Caco-2 (cell line): ENCODE data around the gene LTB4R2. TPM values are rescaled to one million over a fixed set of nuclear protein-coding genes. Genes with fewer than 3 reads are reported as not detected.

ENCODE experiments used
- BruUV-seq: library from RNA; stranded (reverse); fragments of 400-500 nt; replicated peaks from 2 replicates; lab custom pipeline; 2021; lab: Mats Ljungman, UMichigan
- CTCF ChIA-PET: fragments of 300-600 bp; sonication (Branson Sonifier 250); formaldehyde crosslinking; loops from one replicate; lab custom pipeline; 2022; ENCODE audit warnings: antibody characterized with exemption; lab: Charles Lee
- POLR2A ChIA-PET: fragments of 300-600 bp; sonication (Branson Sonifier 250); formaldehyde crosslinking; loops from one replicate; lab custom pipeline; 2022; ENCODE audit warnings: antibody characterized with exemption; lab: Charles Lee
- DNase-seq, 2 experiments: peaks; one replicate each; pipeline versions ENCODE4 v3.0.0 to v3.0.0-alpha.2; 2020 to 2022
- H3K27me3 ChIP-seq: replicated peaks from 2 replicates; pipeline ENCODE4 v1.6.0; 2011; ENCODE audit warnings: low read length; ENCODE audit not compliant: control insufficient read depth, insufficient read depth
- H3K36me3 ChIP-seq: 2 replicates; pipeline ENCODE4 v1.5.1; 2011; ENCODE audit warnings: low read length; ENCODE audit not compliant: control insufficient read depth, insufficient read depth
- H3K4me1 ChIP-seq: fragments of 250-450 bp; sonication (Bioruptor Pico); 2 replicates; pipeline ENCODE4 v1.5.1; 2020; ENCODE audit warnings: mild to moderate bottlenecking
- H3K4me3 ChIP-seq: 2 replicates; pipeline ENCODE4 v1.5.1; 2011; ENCODE audit warnings: low read depth, mild to moderate bottlenecking, control low read depth, low read length
- H3K9me3 ChIP-seq: fragments of 250-450 bp; sonication (Bioruptor Pico); 2 replicates; pipeline ENCODE4 v1.5.1; 2020; ENCODE audit warnings: mild to moderate bottlenecking, moderate library complexity
- H3K27ac Mint-ChIP-seq: one replicate; pipeline ENCODE4 v1.8.0; 2022; ENCODE audit warnings: mixed read lengths; ENCODE audit not compliant: unreplicated experiment
- H3K27me3 Mint-ChIP-seq: one replicate; pipeline ENCODE4 v1.8.0; 2022; ENCODE audit warnings: mixed read lengths; ENCODE audit not compliant: insufficient read depth, unreplicated experiment
- H3K36me3 Mint-ChIP-seq: one replicate; pipeline ENCODE4 v1.8.0; 2022; ENCODE audit warnings: mild to moderate bottlenecking, mixed read lengths; ENCODE audit not compliant: insufficient read depth, unreplicated experiment
- H3K4me1 Mint-ChIP-seq: one replicate; pipeline ENCODE4 v1.8.0; 2022; ENCODE audit warnings: low read depth, mixed read lengths; ENCODE audit not compliant: unreplicated experiment
- H3K4me3 Mint-ChIP-seq: one replicate; pipeline ENCODE4 v1.8.0; 2022; ENCODE audit warnings: mild to moderate bottlenecking, moderate library complexity, mixed read lengths; ENCODE audit not compliant: unreplicated experiment
- H3K9me3 Mint-ChIP-seq: one replicate; pipeline ENCODE4 v1.8.0; 2022; ENCODE audit warnings: mixed read lengths; ENCODE audit not compliant: unreplicated experiment
- intact Hi-C: fragments of 100-400 bp; cut with micrococcal nuclease; formaldehyde crosslinking; loops from one replicate; pipeline ENCODE4 v1.10.0; 2022; ENCODE audit not compliant: unreplicated experiment
- total RNA-seq: library from RNA; stranded (reverse); gene quantifications from 2 replicates; pipeline ENCODE4 v1.2.3, GENCODE V29; 2022
- TF ChIP-seq, protein P1 (sequence below), 2 experiments: fragments of 200-600 bp in 1 of 2; IDR thresholded peaks; 1 replicate in 1 of 2; 2 replicates in 1 of 2; pipeline versions ENCODE4 v1.5.1 to v1.8.0; 2011 to 2022; ENCODE audit warnings: antibody characterized with exemption in 1 of 2, control low read depth in 1 of 2, inconsistent platforms in 1 of 2, low read depth in 1 of 2, low read length in 1 of 2, mild to moderate bottlenecking in 1 of 2, moderate library complexity in 1 of 2; ENCODE audit not compliant: insufficient read depth in 1 of 2, severe bottlenecking in 1 of 2, unreplicated experiment in 1 of 2

The LTB4R2 gene
- total RNA-seq, 1 experiment from 2014 or later, result 10.3 TPM

DNA sequence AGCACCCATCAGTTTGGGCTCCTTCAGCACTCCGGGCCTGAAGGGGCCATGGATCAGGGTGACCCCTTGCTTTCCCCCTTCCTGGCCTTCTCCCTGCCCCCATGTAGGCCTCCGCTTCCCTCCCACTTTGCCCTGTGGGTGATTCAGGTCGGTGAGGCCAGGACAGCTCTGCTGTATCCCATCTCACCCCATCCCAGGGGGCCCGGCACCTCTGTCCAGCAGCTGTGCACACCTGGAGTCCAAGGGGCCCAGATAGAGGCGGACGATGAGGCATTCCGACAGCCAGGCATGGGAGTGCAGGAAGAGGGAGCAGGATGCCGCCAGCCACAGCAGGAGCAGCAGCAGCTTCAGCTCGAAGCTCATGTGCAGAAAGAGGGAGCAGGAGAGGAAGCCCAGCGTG, 12.7 kb downstream of the LTB4R2 start:
- Histone ChIP-seq H3K27me3 (no peaks in the 10 kb centered on the region; the same call in 1 of the 2 replicates), H3K36me3 (no peaks in the 10 kb centered on the region), H3K4me1 (no peaks in the 10 kb centered on the region), H3K9me3 (no peaks in the 10 kb centered on the region), H3K4me3 (no peak overlapping the region)
- Mint-ChIP-seq H3K4me1 (no peaks in the 10 kb centered on the region), H3K27me3 (peaks cover 14% of the 10 kb centered on the region), H3K27ac (no peak overlapping the region), H3K9me3 (no peaks in the 10 kb centered on the region), H3K36me3 (no peaks in the 10 kb centered on the region), H3K4me3 (no peak overlapping the region)
- no TSS peak for BruUV-seq
- DNase-seq, result no peak
- POLR2A ChIA-PET, result no interaction called here
- intact Hi-C loops, result no loop called here
- CTCF ChIA-PET, result interaction anchor here (0.6 kb wide), 1 partner anchor 195 kb away, joined by 6 read pairs; no protein-coding TSS in a partner anchor
- TF ChIP-seq, protein P1, sequence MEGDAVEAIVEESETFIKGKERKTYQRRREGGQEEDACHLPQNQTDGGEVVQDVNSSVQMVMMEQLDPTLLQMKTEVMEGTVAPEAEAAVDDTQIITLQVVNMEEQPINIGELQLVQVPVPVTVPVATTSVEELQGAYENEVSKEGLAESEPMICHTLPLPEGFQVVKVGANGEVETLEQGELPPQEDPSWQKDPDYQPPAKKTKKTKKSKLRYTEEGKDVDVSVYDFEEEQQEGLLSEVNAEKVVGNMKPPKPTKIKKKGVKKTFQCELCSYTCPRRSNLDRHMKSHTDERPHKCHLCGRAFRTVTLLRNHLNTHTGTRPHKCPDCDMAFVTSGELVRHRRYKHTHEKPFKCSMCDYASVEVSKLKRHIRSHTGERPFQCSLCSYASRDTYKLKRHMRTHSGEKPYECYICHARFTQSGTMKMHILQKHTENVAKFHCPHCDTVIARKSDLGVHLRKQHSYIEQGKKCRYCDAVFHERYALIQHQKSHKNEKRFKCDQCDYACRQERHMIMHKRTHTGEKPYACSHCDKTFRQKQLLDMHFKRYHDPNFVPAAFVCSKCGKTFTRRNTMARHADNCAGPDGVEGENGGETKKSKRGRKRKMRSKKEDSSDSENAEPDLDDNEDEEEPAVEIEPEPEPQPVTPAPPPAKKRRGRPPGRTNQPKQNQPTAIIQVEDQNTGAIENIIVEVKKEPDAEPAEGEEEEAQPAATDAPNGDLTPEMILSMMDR (IDR thresholded peaks at IDR 0.05; ENCODE audit: insufficient read depth in 1 of 2, low read depth in 1 of 2, low read length in 1 of 2, severe bottlenecking in 1 of 2, unreplicated experiment in 1 of 2), result no peak

DNA sequence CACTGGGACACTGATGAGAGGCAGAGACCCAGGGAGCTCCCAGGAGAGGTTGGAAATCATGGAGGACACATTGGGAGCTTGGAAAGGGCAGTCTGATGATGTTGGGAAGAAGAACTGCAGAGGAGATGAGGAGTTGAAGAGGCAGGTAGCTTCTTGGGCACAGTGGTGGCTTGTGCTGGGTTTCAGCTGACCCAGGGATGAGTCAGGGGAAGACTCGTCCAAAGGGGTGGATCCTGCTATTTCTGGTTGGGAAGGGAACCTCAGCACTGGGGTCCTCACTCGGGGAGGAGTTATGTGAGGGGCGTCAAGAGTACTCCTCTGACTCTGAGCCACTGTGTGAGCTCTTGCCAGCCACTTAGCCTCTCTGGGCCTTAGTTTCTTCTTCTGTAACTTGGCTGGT, 13.4 kb downstream of the LTB4R2 start:
- CTCF ChIA-PET, result no interaction called here
- no TSS peak for BruUV-seq
- Mint-ChIP-seq H3K27me3 (peaks cover 14% of the 10 kb centered on the region), H3K9me3 (no peaks in the 10 kb centered on the region), H3K4me1 (no peaks in the 10 kb centered on the region), H3K4me3 (no peak overlapping the region), H3K27ac (no peak overlapping the region), H3K36me3 (no peaks in the 10 kb centered on the region)
- TF ChIP-seq, protein P1 (IDR thresholded peaks at IDR 0.05; ENCODE audit: insufficient read depth in 1 of 2, low read depth in 1 of 2, low read length in 1 of 2, severe bottlenecking in 1 of 2, unreplicated experiment in 1 of 2), result no peak
- POLR2A ChIA-PET, result no interaction called here
- intact Hi-C loops, result no loop called here
- DNase-seq, result no peak
- no peaks in the 10 kb centered on the region; the same call in 1 of the 2 replicates for H3K27me3 ChIP-seq
- H3K9me3 ChIP-seq, result no peaks in the 10 kb centered on the region
- no peaks in the 10 kb centered on the region for H3K4me1 ChIP-seq
- H3K36me3 ChIP-seq, result no peaks in the 10 kb centered on the region
- H3K4me3 ChIP-seq, result no peak overlapping the region

DNA sequence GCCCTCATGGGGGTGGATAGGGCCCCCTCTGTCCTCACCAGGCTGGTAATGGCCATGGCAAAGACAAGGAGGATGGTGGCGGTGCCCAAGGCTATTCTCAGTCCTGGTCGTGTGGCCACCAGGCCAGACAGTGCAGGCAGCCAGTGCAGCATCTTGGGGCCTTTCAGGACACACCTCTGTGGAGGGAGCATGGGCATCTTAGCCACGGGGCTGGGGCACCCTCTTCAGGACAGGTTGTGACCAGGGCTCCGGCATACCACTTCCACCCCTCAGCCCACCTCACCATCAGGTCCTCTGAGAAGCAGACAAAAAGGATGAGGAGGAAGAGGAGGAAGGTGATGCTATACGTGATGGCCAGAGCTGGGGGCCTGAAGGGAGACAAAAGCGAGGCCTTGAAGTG, 14.1 kb downstream of the LTB4R2 start:
- Histone ChIP-seq H3K4me1 (no peaks in the 10 kb centered on the region), H3K36me3 (no peaks in the 10 kb centered on the region), H3K4me3 (no peak overlapping the region), H3K9me3 (no peaks in the 10 kb centered on the region), H3K27me3 (no peaks in the 10 kb centered on the region; the same call in 1 of the 2 replicates)
- POLR2A ChIA-PET, result no interaction called here
- Mint-ChIP-seq H3K27me3 (peaks cover 10% of the 10 kb centered on the region), H3K27ac (no peak overlapping the region), H3K4me1 (no peaks in the 10 kb centered on the region), H3K36me3 (no peaks in the 10 kb centered on the region), H3K4me3 (no peak overlapping the region), H3K9me3 (no peaks in the 10 kb centered on the region)
- DNase-seq, result no peak
- no TSS peak for BruUV-seq
- TF ChIP-seq, protein P1 (IDR thresholded peaks at IDR 0.05; ENCODE audit: insufficient read depth in 1 of 2, low read depth in 1 of 2, low read length in 1 of 2, severe bottlenecking in 1 of 2, unreplicated experiment in 1 of 2), result no peak
- intact Hi-C loops, result no loop called here
- CTCF ChIA-PET, result interaction anchor here (0.8 kb wide), 1 partner anchor 10 kb away, joined by 3 read pairs; no protein-coding TSS in a partner anchor
